HG02798 (cell line): ENCODE data around the gene SMIM41.
A peak's percentile ranks its signal among the peaks of the same experiment; 100 is the strongest.

Experiments
- ATAC-seq: cut with Tn5 transposase; IDR thresholded peaks from one replicate; pipeline ENCODE4 v1.9.1; 2021; ENCODE audit warnings: mild to moderate bottlenecking; ENCODE audit not compliant: unreplicated experiment, poor library complexity

Gene SMIM41

DNA sequence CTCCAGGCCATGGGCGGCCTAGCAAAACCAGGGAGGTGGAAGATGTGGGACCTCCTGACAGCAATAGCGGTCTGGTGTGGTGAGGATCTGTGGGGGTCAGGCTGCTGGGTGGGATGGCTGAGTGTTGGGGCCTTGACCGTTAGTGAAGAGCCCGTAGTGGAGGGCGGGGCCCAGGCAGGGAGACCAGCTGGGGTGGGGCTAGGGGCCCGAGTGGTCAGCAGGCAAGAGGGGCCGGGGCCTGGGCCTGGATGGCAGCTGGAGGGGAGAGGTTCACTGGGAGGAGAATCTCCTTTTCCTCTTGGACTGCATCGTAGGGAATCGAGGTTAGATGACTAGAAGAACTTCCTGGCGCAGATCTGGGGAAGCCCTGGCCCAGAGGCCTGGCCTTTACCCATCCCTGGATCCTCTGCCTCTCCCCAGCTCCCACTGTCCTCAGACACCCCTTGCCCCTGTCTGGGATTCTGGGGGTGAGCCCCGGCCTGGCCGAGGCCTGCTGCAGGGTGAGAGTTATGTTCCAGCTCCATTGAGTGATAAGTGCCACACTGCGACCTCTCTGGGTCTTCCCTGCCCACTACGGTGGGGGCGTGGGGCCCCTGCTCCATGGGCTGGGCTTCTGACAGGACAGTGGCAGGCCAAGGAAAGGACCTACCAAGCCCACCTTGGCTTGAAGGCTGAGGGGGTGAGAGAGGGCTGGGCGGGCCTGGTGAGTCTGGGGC, 65.2 kb downstream of the SMIM41 start:
- no peak for ATAC-seq

DNA sequence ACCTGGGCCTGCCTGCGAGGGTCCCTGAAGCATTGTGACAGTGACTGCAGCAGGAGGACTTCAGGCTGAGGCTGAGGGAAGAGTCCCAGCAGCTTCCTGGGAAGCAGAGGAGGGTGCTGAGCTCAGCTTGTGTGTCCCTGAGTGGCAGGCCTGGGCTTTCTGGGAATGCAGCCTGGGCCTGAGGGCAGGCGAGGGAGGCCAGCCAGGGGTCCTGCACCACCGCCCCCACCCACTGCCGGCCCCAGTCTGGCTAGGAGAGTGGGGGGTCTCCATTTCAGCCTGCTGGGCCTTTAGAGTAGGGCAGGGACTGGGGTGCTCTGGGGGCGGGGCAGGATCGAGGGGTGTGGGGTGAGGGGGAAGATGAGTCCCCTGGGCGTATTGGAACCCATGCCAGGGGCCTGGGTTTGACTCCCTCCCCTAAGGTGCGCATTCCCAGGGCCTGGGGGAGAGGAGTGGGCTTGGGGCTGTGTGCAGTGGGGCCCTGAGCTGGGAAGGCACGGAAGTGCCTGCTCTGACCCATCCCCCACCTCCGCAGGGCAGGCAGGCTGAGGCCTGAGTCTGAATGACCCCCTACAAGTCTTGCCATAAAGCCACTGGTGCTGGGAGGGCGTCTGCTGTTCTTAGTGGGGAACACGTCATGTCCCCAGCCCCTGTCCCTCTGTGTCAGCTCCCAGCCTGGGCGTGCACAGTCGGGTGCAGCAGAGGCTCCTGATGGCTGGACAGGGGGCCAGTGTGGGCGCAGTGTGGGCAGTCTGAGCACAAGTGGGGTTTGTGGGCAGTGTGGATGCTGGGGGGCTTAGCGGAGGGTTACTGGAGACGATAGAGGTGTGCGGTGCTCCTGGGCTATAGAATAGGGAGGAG, 66.0 kb downstream of the SMIM41 start:
- ATAC-seq, result no peak

DNA sequence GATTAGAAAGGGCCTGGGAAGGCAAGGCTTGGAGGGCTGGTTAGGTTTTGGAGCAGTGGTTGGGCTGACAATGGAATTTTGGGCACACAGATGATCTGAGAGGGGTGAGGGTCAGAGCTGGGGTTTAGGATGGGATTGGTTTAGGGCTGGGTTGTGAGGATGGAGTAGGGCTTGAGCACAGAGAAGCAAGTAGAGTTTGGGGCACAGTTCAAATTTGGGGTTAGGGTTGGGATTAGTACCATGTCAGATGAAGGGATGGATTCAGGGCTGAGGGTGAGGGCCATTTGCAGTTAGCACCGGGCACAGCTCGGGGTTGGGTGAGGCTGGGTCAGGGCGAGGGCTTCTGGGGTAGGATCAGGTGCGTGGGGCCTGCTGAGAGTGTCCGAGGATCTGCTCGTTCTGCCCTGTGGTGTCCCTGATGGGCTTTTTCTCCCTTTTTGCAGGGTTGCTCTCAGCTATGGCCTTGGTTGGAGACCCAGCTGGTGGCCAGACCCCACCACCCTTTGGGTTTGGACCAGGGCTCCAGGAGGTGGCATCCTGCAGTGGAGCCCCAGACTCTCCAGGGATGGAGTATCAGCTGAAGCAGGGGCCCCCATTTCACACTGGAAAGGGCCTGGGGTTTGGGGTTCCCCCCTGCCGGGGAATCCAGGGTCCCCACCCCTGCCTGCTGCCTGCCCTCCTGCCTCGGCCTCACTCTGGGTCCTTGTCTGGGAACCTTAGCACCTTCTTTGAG, 66.8 kb downstream of the SMIM41 start:
- ATAC-seq, result no peak

DNA sequence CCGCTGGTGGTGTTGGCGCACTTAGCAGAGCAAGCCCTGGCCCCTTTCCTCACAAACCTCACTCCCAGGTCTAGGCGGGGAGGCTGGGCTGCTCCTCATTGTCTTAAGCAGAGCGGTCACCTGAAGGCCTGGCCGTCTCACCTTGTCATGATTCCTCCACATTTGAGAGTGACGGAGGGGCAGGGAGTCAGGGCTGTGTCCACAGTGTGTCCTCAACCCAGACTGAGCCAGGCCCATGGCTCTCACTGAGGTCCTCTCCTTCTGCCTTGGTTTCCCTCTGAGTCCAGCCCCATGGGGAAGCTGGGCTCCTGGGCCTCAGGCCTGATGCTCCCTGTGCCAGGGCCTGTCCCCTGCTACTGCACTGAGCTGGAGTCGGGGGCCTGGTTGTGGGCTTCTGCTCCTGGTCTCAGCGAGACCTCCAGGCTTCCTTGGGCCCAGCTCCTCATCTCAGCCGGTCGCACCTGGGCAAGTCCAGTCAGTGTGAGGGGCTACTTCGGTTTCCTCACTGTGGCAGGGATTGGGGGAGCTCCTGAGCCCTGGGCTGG, 67.4 kb downstream of the SMIM41 start:
- no peak for ATAC-seq

DNA sequence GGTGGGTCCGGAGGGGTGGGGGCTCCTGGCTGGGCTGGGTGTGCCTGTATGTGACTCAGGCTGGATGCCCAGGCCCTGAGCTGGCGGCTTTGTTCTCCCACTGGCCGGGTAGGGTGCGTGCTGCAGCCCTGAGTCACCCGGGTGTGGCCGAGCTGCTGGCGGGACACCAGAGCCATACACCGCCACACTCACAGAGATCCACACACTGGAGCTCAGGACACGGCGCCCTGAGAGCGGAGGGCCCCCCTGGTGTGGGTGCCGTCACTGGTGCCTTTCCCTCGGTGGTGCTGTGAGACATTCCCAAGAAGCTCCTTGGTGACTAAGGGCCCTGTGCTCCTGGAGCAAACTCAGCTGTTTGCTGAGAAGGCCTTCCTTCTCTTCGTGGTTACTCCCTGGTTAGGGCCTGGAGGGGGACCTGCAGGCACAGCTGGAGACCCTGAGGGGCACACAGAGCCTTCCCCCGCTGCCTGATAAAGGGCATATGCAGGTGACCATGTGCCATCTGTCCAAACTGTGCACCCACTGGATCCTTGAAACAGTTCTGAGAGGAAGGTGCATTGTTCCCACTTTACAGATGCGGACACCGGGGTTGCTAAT, 68.0 kb downstream of the SMIM41 start:
- ATAC-seq, result no peak

DNA sequence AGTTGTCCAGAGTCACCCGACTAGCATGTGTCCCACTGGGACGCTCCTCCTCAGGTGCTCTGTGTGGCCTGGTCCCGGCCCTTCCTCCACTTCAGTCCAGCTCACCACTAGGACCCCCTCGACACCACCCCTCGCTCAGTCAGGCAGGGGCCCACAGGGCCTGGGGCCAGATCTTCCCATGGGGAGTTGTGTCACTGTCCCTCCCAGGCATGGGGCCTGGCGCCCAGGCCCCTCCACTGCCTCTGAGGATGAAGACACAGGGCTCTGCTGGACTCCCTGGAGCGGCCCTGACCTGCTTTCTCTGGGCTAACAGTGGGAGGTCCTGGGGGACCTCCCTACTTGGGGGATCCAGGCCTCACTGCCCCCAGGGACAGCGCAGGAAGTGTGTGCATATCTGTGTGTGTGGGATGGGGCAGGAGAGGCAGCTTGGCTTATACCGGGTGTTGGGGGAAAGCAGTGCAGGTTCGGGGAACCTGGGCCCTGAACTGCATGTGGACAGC, 68.5 kb downstream of the SMIM41 start:
- ATAC-seq, result no peak

DNA sequence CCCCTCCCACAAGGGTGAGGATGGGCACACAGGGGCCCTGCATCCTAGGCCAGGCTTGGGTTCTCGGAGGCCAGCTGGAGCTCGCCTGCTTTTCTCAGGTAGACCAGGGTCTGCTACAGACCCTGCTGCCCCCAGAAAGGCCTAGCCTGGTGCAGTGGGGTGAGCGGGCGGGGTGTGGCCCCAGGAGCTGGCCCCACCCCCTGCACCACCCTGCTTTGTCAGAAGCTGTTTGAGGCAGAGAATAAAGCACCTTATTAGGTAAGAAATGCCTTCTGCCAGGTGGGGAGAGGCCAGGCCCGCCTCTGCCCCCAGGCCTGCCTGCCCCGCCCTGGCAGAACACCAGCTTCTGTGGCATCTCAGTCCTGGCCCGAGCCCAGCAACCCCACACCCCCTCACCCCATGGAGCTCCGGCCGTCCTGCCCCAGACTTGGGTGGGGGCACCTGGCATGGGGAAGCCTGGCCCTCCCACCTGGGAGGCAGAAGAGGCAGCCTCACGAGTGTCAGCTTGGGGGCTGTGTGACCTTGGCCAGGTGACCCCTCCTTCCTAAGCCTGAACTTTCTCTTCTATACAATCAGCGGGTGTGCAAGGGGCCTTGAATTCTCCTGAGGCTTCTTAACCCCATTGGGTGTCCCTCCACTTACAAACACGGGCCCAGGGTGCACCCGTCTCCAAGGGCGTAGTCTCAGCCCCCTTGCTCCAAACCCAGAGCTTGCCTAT, 69.1 kb downstream of the SMIM41 start:
- no peak for ATAC-seq

DNA sequence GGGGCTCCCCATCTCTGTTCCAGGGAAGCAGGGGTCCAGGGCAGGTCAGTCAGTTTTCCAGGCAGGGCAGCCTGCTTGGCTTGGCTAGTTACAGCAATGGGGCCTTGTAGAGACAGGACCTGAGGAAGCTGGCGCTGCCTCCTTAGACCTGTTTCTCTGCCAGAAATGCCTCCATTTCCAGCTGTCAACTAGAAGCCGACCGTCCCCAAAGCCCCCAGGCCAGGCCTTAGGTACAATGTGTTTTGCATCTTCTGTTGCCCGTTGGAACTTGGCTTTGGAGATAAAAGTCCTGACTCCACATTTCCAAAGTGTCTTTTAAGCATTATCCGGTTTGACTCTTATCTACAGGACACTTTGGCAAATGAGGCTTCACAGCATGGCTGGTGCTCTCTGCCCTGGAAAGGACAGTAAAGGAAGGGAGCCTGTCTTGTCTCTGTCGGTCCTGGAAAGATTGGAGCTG, 69.7 kb downstream of the SMIM41 start:
- ATAC-seq, result no peak

DNA sequence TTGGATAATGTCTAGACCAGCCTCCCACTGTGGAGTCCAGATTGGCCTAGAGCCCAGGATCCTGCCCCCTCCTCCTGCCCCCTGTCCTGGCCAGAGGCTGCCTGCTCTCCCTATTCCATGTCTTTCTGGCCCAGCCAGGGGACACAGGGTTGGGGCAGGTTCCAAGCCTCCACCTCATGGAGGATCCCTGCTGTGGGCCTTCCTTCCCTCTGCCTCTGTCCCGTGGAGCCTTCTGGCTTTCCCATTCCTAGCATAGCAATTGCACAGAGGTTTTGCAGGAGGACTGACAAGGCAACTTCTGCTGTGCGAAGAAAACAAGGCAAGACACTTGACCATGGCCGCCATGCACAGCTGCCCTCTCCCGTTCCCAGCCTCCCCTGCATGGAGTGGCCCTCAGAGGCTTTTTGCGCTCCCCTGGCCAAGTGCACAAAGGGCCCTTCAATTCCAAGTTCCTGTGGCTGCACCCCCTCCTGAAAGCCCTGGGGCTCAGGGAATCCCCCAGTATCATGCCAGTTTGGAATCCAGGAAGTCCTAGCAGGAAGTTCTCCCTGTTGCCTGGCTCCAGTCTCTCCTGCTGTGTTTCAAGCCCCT, 70.2 kb downstream of the SMIM41 start:
- ATAC-seq, result no peak

DNA sequence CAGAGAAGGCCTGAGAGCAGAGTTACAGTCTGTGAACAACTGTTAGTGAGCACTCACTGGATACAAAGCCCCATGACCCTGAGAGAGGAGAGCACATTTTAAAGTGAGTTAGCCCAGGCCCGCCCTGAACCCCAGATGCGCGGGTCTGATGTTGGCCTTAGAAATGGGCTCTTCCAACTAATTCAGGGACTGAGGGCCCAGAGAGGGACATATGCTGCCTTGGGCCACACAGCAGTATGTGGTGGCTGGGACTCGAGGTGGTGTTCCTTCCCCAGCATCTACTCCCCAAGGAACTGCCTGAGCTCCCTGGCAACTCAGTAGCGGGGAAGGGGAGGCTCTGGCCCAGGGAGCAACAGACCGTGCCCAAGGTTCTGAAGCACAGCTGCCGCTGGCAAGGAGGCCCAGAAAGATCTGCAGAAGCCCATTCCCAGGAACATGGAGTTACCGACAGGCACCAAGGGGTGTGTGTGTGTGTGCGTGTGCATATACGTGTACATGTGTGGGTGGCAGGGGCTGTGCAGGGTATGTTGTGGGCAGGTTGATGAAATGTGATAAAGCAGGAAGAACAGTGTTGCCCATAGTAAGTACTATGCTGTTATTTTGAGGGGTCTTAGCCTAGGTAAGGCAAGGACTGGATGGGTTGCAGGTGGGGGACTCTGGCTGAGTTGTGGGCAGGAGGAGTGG, 71.8 kb downstream of the SMIM41 start:
- no peak for ATAC-seq

DNA sequence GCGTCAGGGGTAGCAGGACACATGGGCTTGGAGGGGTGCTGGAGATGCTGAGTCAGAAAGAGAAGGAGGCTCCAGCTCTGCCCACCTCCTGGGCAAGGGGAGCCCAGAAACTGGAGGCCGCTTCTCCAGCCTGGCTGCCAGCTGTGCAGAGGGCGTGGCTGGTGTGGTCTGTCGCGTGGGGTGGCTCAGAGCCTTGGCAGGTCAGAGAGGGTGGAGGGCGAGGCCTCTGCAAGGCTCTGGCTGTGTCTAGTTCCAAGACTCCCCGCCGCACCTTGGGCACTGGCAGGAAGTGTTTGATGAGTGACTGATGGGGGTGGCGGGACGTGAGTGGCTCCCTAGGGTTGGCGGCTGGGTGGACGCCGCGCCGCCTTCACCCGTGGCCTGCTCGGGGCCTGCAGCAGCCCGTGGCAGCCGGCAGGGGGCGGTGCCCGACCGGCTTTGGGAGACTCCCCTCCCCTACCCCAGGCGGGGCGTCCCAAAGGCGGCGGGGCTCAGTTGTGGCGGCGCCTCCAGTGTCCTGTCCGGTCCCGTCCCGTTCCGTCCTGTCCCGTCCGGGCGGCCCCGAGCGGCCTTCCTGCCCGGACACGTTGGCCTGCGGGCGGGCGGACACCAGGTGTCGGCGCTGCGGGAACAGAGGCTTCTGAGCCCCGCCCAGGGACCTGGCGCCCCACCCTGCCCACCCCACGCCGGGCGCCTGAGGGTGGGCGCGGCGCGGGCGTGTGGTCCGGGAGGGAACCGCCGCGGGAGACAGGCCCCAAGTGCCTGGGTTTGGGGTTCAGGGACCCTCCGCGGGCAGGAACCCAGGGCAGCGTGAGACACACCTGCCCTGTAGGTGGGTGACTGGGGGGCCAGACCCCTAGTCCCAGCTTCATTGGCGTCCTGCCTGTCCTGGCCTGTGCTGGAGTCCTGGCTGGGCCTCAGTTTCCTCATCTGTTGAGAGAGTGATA, 72.6 kb downstream of the SMIM41 start:
- peak; percentile 48 for ATAC-seq

DNA sequence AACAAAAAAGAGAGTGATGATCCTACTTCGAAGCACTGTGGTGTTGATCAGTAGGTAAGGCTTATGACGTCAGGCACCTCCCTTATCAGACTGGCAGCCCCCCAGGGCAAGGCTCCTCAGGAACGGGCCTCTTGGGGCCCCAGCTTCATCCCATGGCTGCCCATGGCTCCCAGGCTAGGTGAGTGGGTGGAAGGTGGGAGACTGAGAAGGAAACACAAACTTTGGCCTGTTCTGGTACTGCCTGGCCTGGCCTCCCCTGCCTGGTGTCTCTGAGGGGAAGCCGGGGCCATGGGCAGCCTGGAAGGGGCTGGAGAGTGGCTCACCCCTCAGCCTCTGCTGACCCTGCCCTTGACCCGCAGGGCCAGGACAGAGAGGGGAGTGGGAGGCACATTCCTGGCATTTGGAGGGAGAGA, 73.4 kb downstream of the SMIM41 start:
- ATAC-seq, result no peak

DNA sequence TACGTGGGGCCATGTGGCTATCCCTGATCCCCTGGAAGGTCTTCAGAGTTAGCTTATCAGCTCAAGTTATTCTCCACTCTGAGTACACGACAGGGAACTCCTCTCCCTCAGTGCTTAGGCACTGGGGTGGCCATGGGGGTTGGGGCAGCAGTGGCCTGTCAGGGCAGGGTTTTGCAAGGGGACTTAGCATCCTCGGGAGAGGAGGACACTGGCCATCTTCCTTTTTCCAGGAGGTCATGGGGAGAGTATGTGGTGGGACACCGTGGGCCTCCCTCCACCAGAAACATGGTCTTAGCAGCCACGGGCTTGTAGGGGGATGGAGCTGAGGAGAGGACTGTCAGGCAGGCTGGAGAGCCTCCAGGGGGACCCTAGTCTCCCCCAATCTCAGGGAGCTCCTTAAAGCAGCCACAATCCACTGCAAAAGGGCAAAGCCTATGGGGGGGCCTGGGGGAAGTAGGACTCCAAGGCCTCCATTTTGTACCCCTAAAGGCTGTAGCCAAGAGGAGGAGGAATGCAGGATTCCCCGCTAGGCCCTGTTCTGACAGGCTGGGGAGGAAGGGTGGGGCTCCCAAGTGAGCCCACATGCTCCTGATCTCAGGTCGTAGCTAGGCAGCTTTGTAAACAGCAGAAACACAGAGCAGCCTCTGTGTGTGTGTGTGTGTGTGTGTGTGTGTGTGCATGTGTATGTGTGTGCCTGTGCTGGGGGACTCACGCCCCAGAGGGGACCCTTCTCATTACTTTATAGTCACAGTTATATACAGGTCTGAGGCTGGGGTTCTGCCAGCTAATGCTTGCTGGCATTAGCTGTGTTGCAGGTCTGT, 75.8 kb downstream of the SMIM41 start:
- ATAC-seq, result no peak

DNA sequence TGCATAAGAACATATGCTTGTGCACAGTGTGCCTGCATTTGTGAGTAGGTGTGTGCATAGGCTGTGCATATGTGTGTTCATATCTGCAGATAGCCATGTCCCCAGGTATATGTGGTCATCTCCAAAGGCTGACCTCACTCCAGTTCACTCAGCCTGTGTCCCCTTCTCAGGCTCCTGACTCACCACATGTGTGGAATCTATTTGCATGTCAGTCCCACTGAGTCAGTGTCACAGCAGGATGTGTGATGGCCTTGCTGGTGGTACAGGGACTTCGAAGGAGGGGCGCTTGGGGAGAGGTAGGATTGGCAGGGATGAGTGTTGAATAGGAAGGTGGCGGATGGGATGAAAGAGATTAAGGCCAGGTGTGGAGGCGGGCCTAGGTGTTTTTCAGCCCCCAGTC, 76.8 kb downstream of the SMIM41 start:
- ATAC-seq, result no peak

DNA sequence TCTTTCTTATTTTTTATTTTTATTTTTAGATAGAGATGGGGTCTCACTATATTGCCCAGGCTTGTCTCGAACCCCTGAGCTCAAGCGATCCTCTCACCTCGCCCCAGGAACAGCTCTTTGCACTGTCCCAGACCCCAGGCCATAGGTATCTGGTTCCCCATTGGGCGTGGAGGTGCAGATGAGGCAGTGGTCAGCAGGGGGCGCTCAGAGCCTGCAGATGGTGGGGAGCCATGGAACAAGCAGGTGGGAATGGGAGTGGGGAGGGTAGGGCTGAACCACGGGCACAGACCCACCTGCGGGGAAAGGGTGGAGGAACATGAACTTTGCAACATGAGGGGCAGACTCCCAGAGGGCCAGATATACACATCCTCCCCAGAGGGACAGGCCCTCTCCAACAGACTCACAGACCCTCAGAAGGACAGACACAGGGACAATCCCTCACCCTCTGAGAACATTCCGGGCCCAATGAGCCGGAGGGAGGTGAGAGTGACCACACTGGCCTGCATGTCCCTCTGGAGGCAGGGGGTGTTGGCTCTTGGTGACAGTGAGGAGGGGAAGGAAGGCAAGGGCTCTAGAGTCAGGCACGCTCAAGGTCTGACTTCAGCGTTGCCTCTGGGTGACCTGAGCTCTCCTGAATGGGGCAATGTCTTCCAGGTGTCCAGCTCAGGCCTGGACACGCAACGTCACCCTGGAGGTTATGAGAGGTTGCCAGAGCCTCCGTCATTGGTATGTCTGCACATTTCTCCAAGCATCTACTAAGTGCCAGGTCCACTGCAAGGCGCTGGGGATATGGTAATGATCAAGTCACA, 77.5 kb downstream of the SMIM41 start:
- no peak for ATAC-seq
